ENCODE results near the gene LHX3. TPM values are rescaled to one million over a fixed set of nuclear protein-coding genes. Genes with fewer than 3 reads are reported as not detected.

LHX3 gene
- total RNA-seq, 1 experiment from 2014 or later = not detected

DNA sequence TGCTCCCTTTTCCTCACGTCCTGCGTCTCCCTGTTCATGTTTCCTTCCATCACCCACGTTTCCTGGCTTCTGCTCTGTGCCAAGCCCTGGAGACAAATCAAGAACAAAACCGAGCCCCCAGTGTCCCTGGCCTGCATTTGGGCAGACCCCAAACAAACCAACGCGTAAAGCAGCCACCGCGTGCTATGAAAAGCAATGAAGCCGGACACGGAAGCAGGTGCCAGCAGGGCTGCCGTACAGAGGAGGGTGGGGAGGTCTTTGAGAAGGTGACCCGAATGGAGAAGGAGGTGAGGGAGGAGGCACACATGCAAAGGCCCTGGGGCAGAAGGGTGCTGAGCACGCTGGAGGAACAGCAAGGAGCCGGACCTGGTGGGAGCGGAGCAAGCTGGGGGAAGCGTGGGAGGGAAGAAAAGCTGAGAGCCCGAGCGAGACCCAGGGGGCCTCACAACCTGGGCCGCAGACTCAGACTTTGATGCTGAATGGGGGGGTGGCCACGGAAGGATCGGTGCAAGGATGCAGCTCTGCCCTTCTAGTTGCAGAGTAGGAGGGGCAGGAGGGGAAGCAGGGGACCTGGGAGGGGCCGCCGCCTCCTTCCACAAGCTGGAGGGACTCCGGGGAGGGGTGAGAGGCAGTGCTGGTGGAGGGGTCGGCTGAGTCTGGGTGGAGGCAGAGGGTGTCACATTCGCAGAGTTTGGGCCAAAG is 42.1 kb upstream of the LHX3 start:
- WGBS (ENCODE audit: extremely low coverage, insufficient read length, low lambda C conversion rate) = no CpG with 5 or more reads among the region's 26 CpGs
- Mint-ChIP-seq H3K4me3 (peak overlapping the region in 1 of 2 experiments; percentile 53; a peak in 3 of 5 replicates), H3K36me3 (ENCODE audit: insufficient read depth in 1 of 3, low read depth in 3 of 3) (peaks cover 0 to 5% (median 0%) of the 10 kb centered on the region in 3 experiments; a peak in 1 of 7 replicates), H3K27me3 (ENCODE audit: low read depth) (peaks cover 18% of the 10 kb centered on the region), H3K9me3 (no peaks in the 10 kb centered on the region; a peak in 1 of 5 replicates), H3K27ac (no peak overlapping the region; a peak in 1 of 7 replicates), H3K4me1 (peaks cover 34 to 54% of the 10 kb centered on the region in 2 experiments)
- H3K4me2 ChIP-seq (ENCODE audit: insufficient read depth, insufficient read length, low read length) = no peak overlapping the region
- TF ChIP-seq, protein P1, sequence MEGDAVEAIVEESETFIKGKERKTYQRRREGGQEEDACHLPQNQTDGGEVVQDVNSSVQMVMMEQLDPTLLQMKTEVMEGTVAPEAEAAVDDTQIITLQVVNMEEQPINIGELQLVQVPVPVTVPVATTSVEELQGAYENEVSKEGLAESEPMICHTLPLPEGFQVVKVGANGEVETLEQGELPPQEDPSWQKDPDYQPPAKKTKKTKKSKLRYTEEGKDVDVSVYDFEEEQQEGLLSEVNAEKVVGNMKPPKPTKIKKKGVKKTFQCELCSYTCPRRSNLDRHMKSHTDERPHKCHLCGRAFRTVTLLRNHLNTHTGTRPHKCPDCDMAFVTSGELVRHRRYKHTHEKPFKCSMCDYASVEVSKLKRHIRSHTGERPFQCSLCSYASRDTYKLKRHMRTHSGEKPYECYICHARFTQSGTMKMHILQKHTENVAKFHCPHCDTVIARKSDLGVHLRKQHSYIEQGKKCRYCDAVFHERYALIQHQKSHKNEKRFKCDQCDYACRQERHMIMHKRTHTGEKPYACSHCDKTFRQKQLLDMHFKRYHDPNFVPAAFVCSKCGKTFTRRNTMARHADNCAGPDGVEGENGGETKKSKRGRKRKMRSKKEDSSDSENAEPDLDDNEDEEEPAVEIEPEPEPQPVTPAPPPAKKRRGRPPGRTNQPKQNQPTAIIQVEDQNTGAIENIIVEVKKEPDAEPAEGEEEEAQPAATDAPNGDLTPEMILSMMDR (conservative IDR thresholded peaks at IDR 0.05) = no peak
- H2AFZ ChIP-seq (ENCODE audit: low read length) = no peak overlapping the region
- DNase-seq = no peak
- no peaks in the 10 kb centered on the region for H3K27me3 ChIP-seq (ENCODE audit: insufficient read depth, low read length)
- no peak overlapping the region for H3T11ph ChIP-seq (ENCODE audit: low read length)
- H2BK120ac ChIP-seq (ENCODE audit: low read depth, low read length, poor library complexity, severe bottlenecking) = no peak overlapping the region
- H3K79me2 ChIP-seq (ENCODE audit: insufficient read depth, low read length) = peaks cover 8% of the 10 kb centered on the region; the same call in 1 of the 2 replicates
- H3K79me1 ChIP-seq (ENCODE audit: insufficient read depth, low read depth, low read length, poor library complexity, severe bottlenecking) = no peaks in the 10 kb centered on the region
- H3K23me2 ChIP-seq (ENCODE audit: insufficient read length, low read depth, low read length, poor library complexity, severe bottlenecking) = peaks cover 5% of the 10 kb centered on the region
- H4K91ac ChIP-seq (ENCODE audit: insufficient read length, low read depth, low read length) = no peak overlapping the region
- H3K4me1 ChIP-seq (ENCODE audit: insufficient read depth, low read length) = peaks cover 9% of the 10 kb centered on the region
- H4K8ac ChIP-seq (replicated peaks; ENCODE audit: insufficient read length, low read depth, low read length) = no peak overlapping the region
- H3K9ac ChIP-seq (ENCODE audit: extremely low read depth, insufficient read length, low read length) = no peak overlapping the region
- no peak overlapping the region for H2AK5ac ChIP-seq (ENCODE audit: insufficient read length, low read length)
- H2BK5ac ChIP-seq (ENCODE audit: insufficient read length, low read length) = no peak overlapping the region
- no peak overlapping the region for H2BK20ac ChIP-seq (ENCODE audit: low read depth, low read length, poor library complexity, severe bottlenecking)
- no peak overlapping the region for H3K18ac ChIP-seq (ENCODE audit: insufficient read length, low read depth, low read length)
- H2BK15ac ChIP-seq (ENCODE audit: low read depth, low read length) = no peak overlapping the region
- H3K4ac ChIP-seq (ENCODE audit: low read depth, low read length) = no peak overlapping the region
- no peak overlapping the region for H4K5ac ChIP-seq (ENCODE audit: insufficient read length, low read depth, low read length)
- H4K20me1 ChIP-seq (ENCODE audit: control insufficient read depth, insufficient read depth, insufficient read length) = peaks cover 6% of the 10 kb centered on the region
- no peak overlapping the region for H3K23ac ChIP-seq (ENCODE audit: insufficient read length, low read depth, low read length)
- no peak overlapping the region for H3K27ac ChIP-seq (ENCODE audit: insufficient read length, low read depth, low read length)
- H3K9me3 ChIP-seq (ENCODE audit: control insufficient read depth, low read depth, low read length) = no peaks in the 10 kb centered on the region
- no peak overlapping the region for H2BK12ac ChIP-seq (ENCODE audit: insufficient read length, low read depth, low read length)
- H3K56ac ChIP-seq (ENCODE audit: insufficient read length, low read depth, low read length) = no peak overlapping the region
- H3K14ac ChIP-seq (ENCODE audit: insufficient read depth, low read length) = no peak overlapping the region

Data from H9 (cell line).